HepG2 (cell line): ENCODE data around the gene LRRC25. TPM values are rescaled to one million over a fixed set of nuclear protein-coding genes. Genes with fewer than 3 reads are reported as not detected.

Experiments used
- AKNA ChIP-seq: sonication (generic); formaldehyde crosslinking; IDR thresholded peaks from 2 replicates; pipeline ENCODE4 v1.4.0; 2020; ENCODE audit warnings: missing genetic modification reagents, borderline replicate concordance
- ATF7 ChIP-seq, 2 experiments: fragments of 450-650 bp in 1 of 2; sonication (generic) in 1 of 2; formaldehyde crosslinking in 1 of 2; IDR thresholded peaks; 2 replicates each; pipeline versions ENCODE4 v1.4.0 to v1.6.1; 2016 to 2020; ENCODE audit warnings: antibody characterized with exemption in 1 of 2, mild to moderate bottlenecking in 1 of 2, missing genetic modification reagents in 1 of 2
- BHLHE40 ChIP-seq: IDR thresholded peaks from 2 replicates; pipeline ENCODE4 v1.6.1; 2011; ENCODE audit warnings: low read length, improper control_type of control experiment
- CBX1 ChIP-seq: IDR thresholded peaks from one replicate; pipeline ENCODE4 v1.6.1; 2016; ENCODE audit warnings: antibody characterized with exemption, low read depth
- CEBPB ChIP-seq: IDR thresholded peaks from 2 replicates; pipeline ENCODE4 v1.6.1; 2011; ENCODE audit warnings: low read depth, low read length, improper control_type of control experiment, borderline replicate concordance
- DNMT3B ChIP-seq: conservative IDR thresholded peaks from 2 replicates; pipeline ENCODE4 v1.6.1; 2016; ENCODE audit warnings: missing biosample characterization, control low read depth
- HNRNPUL1 ChIP-seq: fragments of 200-400 bp; formaldehyde crosslinking; IDR thresholded peaks from 2 replicates; pipeline ENCODE4 v1.6.1; 2017; ENCODE audit warnings: low read depth, mild to moderate bottlenecking, low read length, moderate library complexity
- HOXA3 ChIP-seq: sonication (generic); formaldehyde crosslinking; IDR thresholded peaks from 2 replicates; pipeline ENCODE4 v1.5.0; 2020; ENCODE audit warnings: missing genetic modification reagents
- KAT7 ChIP-seq: IDR thresholded peaks from 2 replicates; pipeline ENCODE4 v1.6.1; 2018; ENCODE audit warnings: borderline replicate concordance, missing compliant biosample characterization
- MIER2 ChIP-seq: IDR thresholded peaks from 2 replicates; pipeline ENCODE4 v1.6.1; 2016; ENCODE audit warnings: missing biosample characterization, missing genetic modification reagents
- PCBP2 ChIP-seq: fragments of 200-400 bp; formaldehyde crosslinking; optimal IDR thresholded peaks from 2 replicates; pipeline ENCODE3; 2018; ENCODE audit warnings: low read length, low read depth; ENCODE audit not compliant: poor library complexity, severe bottlenecking
- RFXAP ChIP-seq: sonication (generic); formaldehyde crosslinking; IDR thresholded peaks from 2 replicates; pipeline ENCODE4 v1.4.0; 2020; ENCODE audit warnings: missing genetic modification reagents, borderline replicate concordance
- TAF15 ChIP-seq: fragments of 200-400 bp; formaldehyde crosslinking; IDR thresholded peaks from one replicate; pipeline ENCODE4 v1.6.1; 2018; ENCODE audit warnings: mild to moderate bottlenecking, low read depth, low read length; ENCODE audit not compliant: poor library complexity, severe bottlenecking
- TEAD3 ChIP-seq: optimal IDR thresholded peaks from 2 replicates; pipeline ENCODE3; 2016; ENCODE audit warnings: borderline replicate concordance
- TFDP1 ChIP-seq: IDR thresholded peaks from 2 replicates; pipeline ENCODE4 v1.6.1; 2016; ENCODE audit warnings: missing compliant biosample characterization, missing genetic modification reagents, borderline replicate concordance
- ZBTB4 ChIP-seq: sonication (generic); formaldehyde crosslinking; IDR thresholded peaks from 2 replicates; pipeline ENCODE4 v1.4.0; 2020; ENCODE audit warnings: missing genetic modification reagents, mild to moderate bottlenecking, borderline replicate concordance
- ZC3H13 ChIP-seq: sonication (generic); formaldehyde crosslinking; IDR thresholded peaks from 2 replicates; pipeline ENCODE4 v1.8.1; 2023; ENCODE audit warnings: mild to moderate bottlenecking, missing genetic modification reagents, moderate library complexity
- ZNF264 ChIP-seq: sonication (generic); formaldehyde crosslinking; IDR thresholded peaks from 2 replicates; pipeline ENCODE4 v1.4.0; 2020; ENCODE audit warnings: missing genetic modification reagents
- ZNF543 ChIP-seq: sonication (generic); formaldehyde crosslinking; IDR thresholded peaks from 2 replicates; pipeline ENCODE4 v1.4.0; 2020; ENCODE audit warnings: mild to moderate bottlenecking, missing genetic modification reagents
- ZNF878 ChIP-seq: sonication (generic); formaldehyde crosslinking; IDR thresholded peaks from 2 replicates; pipeline ENCODE4 v1.8.1; 2023; ENCODE audit warnings: mild to moderate bottlenecking, missing genetic modification reagents, moderate library complexity
- polyA plus RNA-seq, 8 experiments: library from polyadenylated mRNA; depleted of rRNA in 3 of 8; stranded (reverse) in 7 of 8; unstranded in 1 of 8; fragments of >200 nt; fragmentation: Illumina TruSeq in 4 of 8; extraction: Trizol in 4 of 8; gene quantifications; 2 replicates each; pipeline versions ENCODE4 v1.2.1 to v1.2.3, GENCODE V29; 2011 to 2016; ENCODE audit warnings: low read depth in 4 of 8, missing spikeins in 1 of 8, mixed read lengths in 1 of 8; ENCODE audit not compliant: insufficient read depth in 1 of 8
- total RNA-seq, 5 experiments: library from RNA; depleted of rRNA; stranded (reverse); fragments of >200 nt; fragmentation: Illumina TruSeq; extraction: Trizol; gene quantifications; 2 replicates each; pipeline ENCODE4 v1.2.3, GENCODE V29; 2016; ENCODE audit warnings: low read depth in 1 of 5

LRRC25 gene
- total and polyA plus RNA-seq, 2 of the 13 experiments (the other 11 are each of a cell fraction or from before 2014, with no cell fraction given): 0.13 to 0.53 TPM

GRCh38 chr19:18362934-18363542 lies 34.4 kb downstream of the LRRC25 start (continued):
- TF ChIP-seq HOXA3 (CRISPR knock-in tag) (0 out of 2 replicates have a peak, but pooled peaks have one; percentile 13), MIER2 (0 out of 2 replicates have a peak, but pooled peaks have one; percentile 24), CBX1 (no peak), HNRNPUL1 (no peak), KAT7 (CRISPR knock-in tag) (no peak; the same call in 1 of the 2 replicates), ZBTB4 (CRISPR knock-in tag) (peak; percentile 79; the same call in 1 of the 2 replicates), AKNA (no peak), ZNF264 (CRISPR knock-in tag) (no peak), CEBPB (peak; percentile 53; the same call in 1 of the 2 replicates), TFDP1 (CRISPR knock-in tag) (no peak), TEAD3 (CRISPR knock-in tag) (peak; percentile 67), PCBP2 (no peak), RFXAP (CRISPR knock-in tag) (no peak), DNMT3B (CRISPR knock-in tag) (no peak), ZNF543 (CRISPR knock-in tag) (0 out of 2 replicates have a peak, but pooled peaks have one; percentile 55), TAF15 (no peak), ATF7 (IDR thresholded peaks at IDR 0.05) (no peak), ATF7 (CRISPR knock-in tag; IDR thresholded peaks at IDR 0.05) (0 out of 2 replicates have a peak, but pooled peaks have one; percentile 22), ZNF878 (CRISPR knock-in tag) (no peak), ZC3H13 (CRISPR knock-in tag) (no peak), BHLHE40 (peak; percentile 90)
